ENCODE results near the gene BAG1.

- TF ChIP-seq CTCF (IDR thresholded peaks at IDR 0.05) (no peak), POLR2A (IDR thresholded peaks at IDR 0.05) (no peak)
Observed at GRCh38 chr9:33260372-33260771, 4.1 kb downstream of the BAG1 start.
